ENCODE results near the gene PRKD2.

DNA sequence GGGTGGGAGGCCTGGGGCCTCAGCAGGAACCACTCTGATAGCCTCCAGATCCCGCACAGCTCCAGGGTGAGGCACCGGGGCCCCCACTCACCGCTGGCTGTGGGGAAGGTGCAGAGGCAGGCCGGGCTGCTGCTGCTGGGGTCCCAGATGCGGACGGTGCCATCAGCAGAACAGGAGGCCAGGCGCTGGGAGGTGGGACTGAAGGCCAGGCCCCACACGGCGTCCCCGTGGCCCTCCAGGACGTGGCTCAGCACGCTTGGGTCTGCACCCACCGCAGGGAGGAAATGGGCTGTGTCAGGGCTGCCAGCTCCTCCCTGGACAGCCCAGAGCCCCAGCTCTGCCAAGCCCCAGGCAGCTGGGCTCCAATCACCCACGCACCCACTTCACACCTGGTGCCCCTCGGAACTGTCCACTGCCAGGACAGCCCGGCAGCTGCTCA lies 6.1 kb upstream of the PRKD2 start:
- TF ChIP-seq POLR2A (IDR thresholded peaks at IDR 0.05) = no peak
- TF ChIP-seq, protein P1, sequence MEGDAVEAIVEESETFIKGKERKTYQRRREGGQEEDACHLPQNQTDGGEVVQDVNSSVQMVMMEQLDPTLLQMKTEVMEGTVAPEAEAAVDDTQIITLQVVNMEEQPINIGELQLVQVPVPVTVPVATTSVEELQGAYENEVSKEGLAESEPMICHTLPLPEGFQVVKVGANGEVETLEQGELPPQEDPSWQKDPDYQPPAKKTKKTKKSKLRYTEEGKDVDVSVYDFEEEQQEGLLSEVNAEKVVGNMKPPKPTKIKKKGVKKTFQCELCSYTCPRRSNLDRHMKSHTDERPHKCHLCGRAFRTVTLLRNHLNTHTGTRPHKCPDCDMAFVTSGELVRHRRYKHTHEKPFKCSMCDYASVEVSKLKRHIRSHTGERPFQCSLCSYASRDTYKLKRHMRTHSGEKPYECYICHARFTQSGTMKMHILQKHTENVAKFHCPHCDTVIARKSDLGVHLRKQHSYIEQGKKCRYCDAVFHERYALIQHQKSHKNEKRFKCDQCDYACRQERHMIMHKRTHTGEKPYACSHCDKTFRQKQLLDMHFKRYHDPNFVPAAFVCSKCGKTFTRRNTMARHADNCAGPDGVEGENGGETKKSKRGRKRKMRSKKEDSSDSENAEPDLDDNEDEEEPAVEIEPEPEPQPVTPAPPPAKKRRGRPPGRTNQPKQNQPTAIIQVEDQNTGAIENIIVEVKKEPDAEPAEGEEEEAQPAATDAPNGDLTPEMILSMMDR (IDR thresholded peaks at IDR 0.05) = no peak

Measured in adrenal gland (tissue), 5 donors.